IMR-90 (cell line): Measurements from ENCODE around the gene SECISBP2. TPM values are rescaled to one million over a fixed set of nuclear protein-coding genes. Genes with fewer than 3 reads are reported as not detected.

Experiments used
- ATAC-seq: fragments of 200-7000 bp; cut with Tn5 transposase; 2 replicates; pipeline ENCODE4 v1.9.1; 2020; ENCODE audit warnings: low read depth, mild to moderate bottlenecking, moderate library complexity
- BruUV-seq: library from RNA; stranded (reverse); fragments of 400-500 nt; replicated peaks from 2 replicates; lab custom pipeline; 2021; lab: Mats Ljungman, UMichigan
- CTCF ChIA-PET: fragments of 300-600 bp; formaldehyde crosslinking; extraction: SDS; loops from one replicate; lab custom pipeline; 2021; ENCODE audit warnings: antibody characterized with exemption; lab: Yijun Ruan, JAX
- POLR2A ChIA-PET: fragments of 300-600 bp; sonication (Branson Sonifier 250); formaldehyde crosslinking; loops from one replicate; lab custom pipeline; 2022; ENCODE audit warnings: antibody characterized with exemption; ENCODE audit not compliant: unreplicated experiment; lab: Charles Lee
- DNase-seq: peaks from one replicate; pipeline ENCODE4 v3.0.0; 2013
- H2AFZ ChIP-seq: replicated peaks from 2 replicates; pipeline ENCODE3; 2013; ENCODE audit warnings: low read length, mild to moderate bottlenecking; ENCODE audit not compliant: poor library complexity
- H2AK5ac ChIP-seq: 2 replicates; pipeline ENCODE4 v1.6.1; 2013; ENCODE audit warnings: low read depth, low read length, inconsistent platforms
- H2AK9ac ChIP-seq: replicated peaks from 2 replicates; pipeline ENCODE3; 2013; ENCODE audit warnings: mild to moderate bottlenecking, low read depth, low read length, moderate library complexity; ENCODE audit not compliant: poor library complexity
- H2BK120ac ChIP-seq: 2 replicates; pipeline ENCODE4 v1.6.1; 2013; ENCODE audit warnings: low read depth, low read length, inconsistent platforms
- H2BK15ac ChIP-seq: 3 replicates; pipeline ENCODE4 v1.6.1; 2013; ENCODE audit warnings: low read depth, low read length, inconsistent platforms
- H2BK20ac ChIP-seq: 2 replicates; pipeline ENCODE4 v1.6.1; 2013; ENCODE audit warnings: low read depth, mild to moderate bottlenecking, inconsistent platforms, low read length, moderate library complexity
- H2BK5ac ChIP-seq: 2 replicates; pipeline ENCODE4 v1.6.1; 2013; ENCODE audit warnings: mild to moderate bottlenecking, low read depth, low read length, inconsistent platforms; ENCODE audit not compliant: poor library complexity, severe bottlenecking
- H3K14ac ChIP-seq: replicated peaks from 2 replicates; pipeline ENCODE4 v1.6.1; 2013; ENCODE audit warnings: low read depth, low read length, inconsistent platforms
- H3K18ac ChIP-seq: 2 replicates; pipeline ENCODE4 v1.6.1; 2013; ENCODE audit warnings: low read depth, low read length, control low read depth
- H3K23ac ChIP-seq: 2 replicates; pipeline ENCODE4 v1.6.1; 2013; ENCODE audit warnings: low read depth, low read length, inconsistent platforms
- H3K27ac ChIP-seq: 2 replicates; pipeline ENCODE4 v1.5.1; 2013; ENCODE audit warnings: mild to moderate bottlenecking, control low read depth, low read length; ENCODE audit not compliant: insufficient read depth
- H3K27me3 ChIP-seq: 2 replicates; pipeline ENCODE4 v1.6.1; 2013; ENCODE audit warnings: low read length; ENCODE audit not compliant: control insufficient read depth, insufficient read depth
- H3K36me3 ChIP-seq: 2 replicates; pipeline ENCODE4 v1.6.1; 2013; ENCODE audit warnings: low read length, mixed read lengths; ENCODE audit not compliant: control insufficient read depth, insufficient read depth
- H3K4ac ChIP-seq: 2 replicates; pipeline ENCODE4 v1.6.1; 2013; ENCODE audit warnings: low read depth, low read length, inconsistent platforms
- H3K4me1 ChIP-seq: 2 replicates; pipeline ENCODE4 v1.6.1; 2013; ENCODE audit warnings: low read length, mixed read lengths; ENCODE audit not compliant: control insufficient read depth, insufficient read depth
- H3K4me2 ChIP-seq: 2 replicates; pipeline ENCODE4 v1.6.1; 2013; ENCODE audit warnings: low read depth, mild to moderate bottlenecking, control low read depth, low read length, moderate library complexity
- H3K4me3 ChIP-seq: 2 replicates; pipeline ENCODE4 v1.5.1; 2013; ENCODE audit warnings: low read depth, mild to moderate bottlenecking, control low read depth, low read length, moderate library complexity; ENCODE audit not compliant: insufficient read depth
- H3K56ac ChIP-seq: 2 replicates; pipeline ENCODE4 v1.6.1; 2013; ENCODE audit warnings: low read length, inconsistent platforms; ENCODE audit not compliant: insufficient read depth; ENCODE audit errors: extremely low read depth
- H3K79me1 ChIP-seq, 2 experiments: 2 replicates each; pipeline ENCODE4 v1.6.1; 2013; ENCODE audit warnings: low read length in 2 of 2, inconsistent platforms in 1 of 2, low read depth in 1 of 2
- H3K9ac ChIP-seq: 2 replicates; pipeline ENCODE4 v1.6.1; 2013; ENCODE audit warnings: low read depth, low read length, control low read depth
- H3K9me1 ChIP-seq: 2 replicates; pipeline ENCODE4 v1.6.1; 2013; ENCODE audit warnings: low read length, inconsistent platforms; ENCODE audit not compliant: insufficient read depth
- H3K9me3 ChIP-seq: 2 replicates; pipeline ENCODE4 v1.6.1; 2013; ENCODE audit warnings: low read length; ENCODE audit not compliant: control insufficient read depth, insufficient read depth
- H4K20me1 ChIP-seq: 2 replicates; pipeline ENCODE4 v1.6.1; 2013; ENCODE audit warnings: low read length, inconsistent platforms; ENCODE audit not compliant: insufficient read depth
- H4K5ac ChIP-seq: 2 replicates; pipeline ENCODE4 v1.6.1; 2013; ENCODE audit warnings: mild to moderate bottlenecking, low read depth, low read length, control low read depth
- H4K8ac ChIP-seq, 2 experiments: 2 replicates each; pipeline ENCODE4 v1.6.1; 2013; ENCODE audit warnings: low read depth in 2 of 2, low read length in 2 of 2, control low read depth in 1 of 2, inconsistent platforms in 1 of 2
- H4K91ac ChIP-seq: 2 replicates; pipeline ENCODE4 v1.6.1; 2013; ENCODE audit warnings: low read depth, low read length, inconsistent platforms; ENCODE audit not compliant: insufficient read depth
- CEBPB ChIP-seq: IDR thresholded peaks from 2 replicates; pipeline ENCODE4 v1.6.1; 2012; ENCODE audit warnings: low read depth, low read length, improper control_type of control experiment
- CHD1 ChIP-seq: IDR thresholded peaks from 2 replicates; pipeline ENCODE4 v1.6.1; 2012; ENCODE audit warnings: low read depth, low read length, improper control_type of control experiment
- ELK1 ChIP-seq: fragments of 150-350 bp; IDR thresholded peaks from 2 replicates; pipeline ENCODE4 v1.6.1; 2016; ENCODE audit warnings: low read depth, mild to moderate bottlenecking, low read length, moderate library complexity, borderline replicate concordance
- FOS ChIP-seq: fragments of 150-350 bp; IDR thresholded peaks from 2 replicates; pipeline ENCODE4 v1.6.1; 2016; ENCODE audit warnings: low read depth, low read length
- MAZ ChIP-seq: IDR thresholded peaks from 2 replicates; pipeline ENCODE4 v1.6.1; 2012; ENCODE audit warnings: low read depth, mild to moderate bottlenecking, low read length, improper control_type of control experiment, moderate library complexity, borderline replicate concordance
- RAD21 ChIP-seq: IDR thresholded peaks from 2 replicates; pipeline ENCODE4 v1.6.1; 2012; ENCODE audit warnings: low read length, improper control_type of control experiment
- RCOR1 ChIP-seq: IDR thresholded peaks from 2 replicates; pipeline ENCODE4 v1.6.1; 2012; ENCODE audit warnings: mild to moderate bottlenecking, low read length, improper control_type of control experiment; ENCODE audit not compliant: insufficient replicate concordance
- RFX5 ChIP-seq: IDR thresholded peaks from 2 replicates; pipeline ENCODE4 v1.8.0; 2012; ENCODE audit warnings: low read depth, mild to moderate bottlenecking, low read length, moderate library complexity
- SMC3 ChIP-seq: fragments of 150-350 bp; IDR thresholded peaks from 2 replicates; pipeline ENCODE4 v1.6.1; 2016; ENCODE audit warnings: low read depth, mild to moderate bottlenecking, antibody characterized with exemption, low read length, moderate library complexity
- WGBS, 2 experiments: methylation state at CpG; one replicate each; pipeline versions ENCODE4 v1.1.5 to v1.1.7; 2013; ENCODE audit warnings: missing lambda C conversion rate in 2 of 2; ENCODE audit not compliant: insufficient read length in 1 of 2; ENCODE audit errors: extremely low coverage in 2 of 2; 5-methylcytosine and 5-hydroxymethylcytosine counted together
- dilution Hi-C: fragments of 300-500 bp; cut with HindIII; formaldehyde crosslinking; loops from one replicate; pipeline ENCODE4 v1.14.3; 2018; ENCODE audit warnings: low sequenced_read_pairs; ENCODE audit not compliant: unreplicated experiment
- in situ Hi-C: fragments of 300-500 bp; cut with MboI; formaldehyde crosslinking; loops from 3 replicates; pipeline ENCODE4 v1.14.3; 2019; ENCODE audit warnings: low sequenced_read_pairs, inconsistent platforms, mixed read lengths
- intact Hi-C: fragments of 100-400 bp; cut with micrococcal nuclease; formaldehyde crosslinking; loops from 2 replicates; pipeline ENCODE4 v1.10.0; 2022
- polyA plus RNA-seq, 3 experiments: library from polyadenylated mRNA; depleted of rRNA; stranded (reverse); fragments of >200 nt; gene quantifications; 2 replicates each; pipeline ENCODE4 v1.2.3, GENCODE V29; 2012; ENCODE audit warnings: low replicate concordance in 1 of 3
- total RNA-seq: library from RNA; depleted of rRNA; stranded (reverse); fragments of >200 nt; gene quantifications from 2 replicates; pipeline ENCODE4 v1.2.3, GENCODE V29; 2012

The SECISBP2 gene
- total and polyA plus RNA-seq, 2 of the 4 experiments (the other 2 are of a cell fraction), result 16.4 to 18.8 TPM

DNA sequence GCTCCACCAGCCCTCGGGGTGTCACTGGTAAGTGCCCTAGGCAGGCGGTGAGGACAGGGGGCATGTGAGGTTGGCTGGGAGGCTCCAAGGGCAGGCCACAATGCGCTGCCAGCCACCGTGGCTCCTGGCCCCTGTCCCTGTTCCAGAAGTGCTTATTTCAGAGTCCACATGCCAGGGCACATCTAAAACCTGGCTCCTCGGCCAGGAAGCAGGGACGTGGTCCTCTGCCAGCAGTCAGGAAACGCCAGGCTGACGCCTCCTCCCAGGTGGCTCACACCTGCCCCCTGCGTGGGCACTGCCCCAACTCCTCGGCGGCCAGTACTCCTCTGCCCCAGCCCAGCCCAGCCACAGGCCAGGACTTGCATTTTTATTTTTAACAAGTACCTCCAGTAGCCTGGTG lies 68.5 kb downstream of the SECISBP2 start:
- H2AK9ac ChIP-seq, result no peak overlapping the region
- H3K4me3 ChIP-seq, result no peak overlapping the region
- H2BK120ac ChIP-seq, result no peak overlapping the region
- H3K18ac ChIP-seq, result no peak overlapping the region; the same call in 1 of the 2 replicates
- no peaks in the 10 kb centered on the region for H3K27me3 ChIP-seq
- H2BK20ac ChIP-seq, result no peak overlapping the region
- dilution Hi-C loops, result no loop called here
- H2AFZ ChIP-seq, result no peak overlapping the region
- intact Hi-C loops, result no loop called here
- H2BK5ac ChIP-seq, result no peak overlapping the region
- peaks cover 41% of the 10 kb centered on the region for H3K36me3 ChIP-seq
- TF ChIP-seq RFX5 (no peak), RAD21 (no peak), ELK1 (no peak), FOS (no peak), CHD1 (no peak), CEBPB (no peak), MAZ (no peak), RCOR1 (no peak), SMC3 (no peak)
- H3K56ac ChIP-seq, result no peak overlapping the region
- in situ Hi-C loops, result no loop called here
- no peak overlapping the region; the same call in 1 of the 2 replicates for H4K5ac ChIP-seq
- no peak overlapping the region for H2BK15ac ChIP-seq
- WGBS, 2 experiments, result 94% methylated on average over 7 of the region's 11 CpGs; no CpG with 5 or more reads in 1 of the 2 experiments
- H3K9me3 ChIP-seq, result no peaks in the 10 kb centered on the region
- peaks cover 26% of the 10 kb centered on the region for H3K4me1 ChIP-seq
- ChIA-PET POLR2A (no interaction called here), CTCF (no interaction called here)
- H4K20me1 ChIP-seq, result no peaks in the 10 kb centered on the region
- H3K9ac ChIP-seq, result no peak overlapping the region
- no TSS peak for BruUV-seq
- H3K79me1 ChIP-seq, result no peaks in the 10 kb centered on the region
- no peak overlapping the region for H2AK5ac ChIP-seq
- H3K9me1 ChIP-seq, result peaks cover 8% of the 10 kb centered on the region; the same call in 1 of the 2 replicates
- no peak overlapping the region for H3K23ac ChIP-seq
- no peak overlapping the region for H3K14ac ChIP-seq
- no peak for ATAC-seq
- no peak overlapping the region for H3K4ac ChIP-seq
- H3K4me2 ChIP-seq, result no peak overlapping the region
- no peak overlapping the region for H4K8ac ChIP-seq
- no peak overlapping the region for H4K91ac ChIP-seq
- DNase-seq, result no peak
- no peak overlapping the region for H3K27ac ChIP-seq
